HepG2 (cell line): ENCODE results near the gene CHIC1. TPM values are rescaled to one million over a fixed set of nuclear protein-coding genes. Genes with fewer than 3 reads are reported as not detected.

ENCODE experiments used
- ATAC-seq: fragments of 200-7000 bp; cut with Tn5 transposase; 3 replicates; pipeline ENCODE4 v1.9.1; 2020; ENCODE audit warnings: mild to moderate bottlenecking, moderate library complexity
- BruUV-seq: library from RNA; stranded (reverse); fragments of 400-500 nt; replicated peaks from 2 replicates; lab custom pipeline; 2021; lab: Mats Ljungman, UMichigan
- CTCF ChIA-PET: fragments of 300-600 bp; formaldehyde crosslinking; extraction: SDS; loops from one replicate; lab custom pipeline; 2021; ENCODE audit warnings: low total read pairs, inconsistent platforms, low intra/inter-chr PET ratio; lab: Yijun Ruan, JAX
- POLR2A ChIA-PET: fragments of 350-600 bp; sonication (Branson Sonifier 250); formaldehyde crosslinking; loops from one replicate; lab custom pipeline; 2020; ENCODE audit warnings: antibody characterized with exemption, inconsistent platforms; lab: Yijun Ruan, JAX
- DNase-seq: peaks from one replicate; pipeline ENCODE4 v3.0.0-alpha.2; 2015; ENCODE audit warnings: low spot score
- FAIRE-seq: peaks from 3 replicates; lab custom pipeline; 2011; peaks lifted over from hg19 to GRCh38; lab: Jason Lieb, UNC
- H2AFZ ChIP-seq: one replicate; pipeline ENCODE4 v1.6.1; 2011; ENCODE audit warnings: low read length, inconsistent platforms
- H3K27ac ChIP-seq: fragments of 300-600 bp; 3 replicates; pipeline ENCODE4 v1.8.0; 2011; ENCODE audit warnings: mixed run types, mild to moderate bottlenecking, mixed read lengths, low read length, inconsistent platforms; ENCODE audit not compliant: insufficient read depth; ENCODE audit errors: extremely low read length
- H3K27me3 ChIP-seq, 2 experiments: fragments of 200-600 bp in 1 of 2; 2 replicates in 1 of 2; 3 replicates in 1 of 2; pipeline versions ENCODE4 v1.6.0 to v1.8.0; 2011; ENCODE audit warnings: low read length in 2 of 2, mild to moderate bottlenecking in 2 of 2, moderate library complexity in 2 of 2, inconsistent platforms in 1 of 2; ENCODE audit not compliant: insufficient read depth in 2 of 2, control insufficient read depth in 1 of 2
- H3K36me3 ChIP-seq, 2 experiments: fragments of 200-600 bp in 1 of 2; replicated peaks in 1 of 2; 2 replicates in 1 of 2; 3 replicates in 1 of 2; pipeline versions ENCODE4 v1.5.1 to v1.8.0; 2011; ENCODE audit warnings: low read length in 2 of 2, inconsistent platforms in 1 of 2; ENCODE audit not compliant: insufficient read depth in 2 of 2, control insufficient read depth in 1 of 2
- H3K4me1 ChIP-seq: 2 replicates; pipeline ENCODE4 v1.5.1; 2012; ENCODE audit warnings: low read length, inconsistent platforms; ENCODE audit not compliant: insufficient read depth
- H3K4me2 ChIP-seq: 2 replicates; pipeline ENCODE4 v1.6.0; 2011; ENCODE audit warnings: low read depth, low read length, inconsistent platforms
- H3K4me3 ChIP-seq, 3 experiments: fragments of 200-600 bp in 1 of 3; sonication (generic), shearing (Covaris generic) in 1 of 3; replicated peaks in 1 of 3; 2 replicates each; pipeline ENCODE4 v1.5.1; 2011 to 2016; ENCODE audit warnings: low read length in 3 of 3, inconsistent platforms in 2 of 3, low read depth in 2 of 3, mild to moderate bottlenecking in 2 of 3, control low read depth in 1 of 3, mixed read lengths in 1 of 3; ENCODE audit not compliant: insufficient read depth in 1 of 3
- H3K79me2 ChIP-seq: one replicate; pipeline ENCODE4 v1.6.1; 2011; ENCODE audit warnings: low read length, inconsistent platforms; ENCODE audit not compliant: insufficient read depth
- H3K9ac ChIP-seq: 2 replicates; pipeline ENCODE4 v1.6.0; 2011; ENCODE audit warnings: mild to moderate bottlenecking, low read depth, low read length, inconsistent platforms; ENCODE audit not compliant: insufficient read depth
- H3K9me3 ChIP-seq: 2 replicates; pipeline ENCODE4 v1.5.1; 2012; ENCODE audit warnings: mild to moderate bottlenecking, low read length
- H4K20me1 ChIP-seq: 2 replicates; pipeline ENCODE4 v1.6.0; 2011; ENCODE audit warnings: inconsistent platforms, mild to moderate bottlenecking, low read length, moderate library complexity; ENCODE audit not compliant: insufficient read depth
- GMEB1 ChIP-seq: sonication (generic); formaldehyde crosslinking; IDR thresholded peaks from 2 replicates; pipeline ENCODE4 v1.5.1; 2020; ENCODE audit warnings: missing genetic modification reagents, mild to moderate bottlenecking, borderline replicate concordance
- GZF1 ChIP-seq: sonication (generic); formaldehyde crosslinking; IDR thresholded peaks from 2 replicates; pipeline ENCODE4 v1.5.1; 2020; ENCODE audit warnings: mild to moderate bottlenecking, missing genetic modification reagents
- IRF2 ChIP-seq: IDR thresholded peaks from 2 replicates; pipeline ENCODE4 v1.6.1; 2018; ENCODE audit warnings: missing genetic modification reagents, missing compliant biosample characterization
- MAFG ChIP-seq: sonication (generic); formaldehyde crosslinking; IDR thresholded peaks from 2 replicates; pipeline ENCODE4 v1.5.1; 2020; ENCODE audit warnings: mild to moderate bottlenecking, missing genetic modification reagents
- MED13 ChIP-seq: sonication (generic); formaldehyde crosslinking; IDR thresholded peaks from 2 replicates; pipeline ENCODE4 v1.5.0; 2020; ENCODE audit warnings: missing genetic modification reagents
- NCOA2 ChIP-seq: sonication (generic); formaldehyde crosslinking; IDR thresholded peaks from 2 replicates; pipeline ENCODE4 v1.8.0; 2022; ENCODE audit warnings: inconsistent platforms
- SP1 ChIP-seq, 2 experiments: fragments of 450-650 bp in 1 of 2; sonication (generic) in 1 of 2; formaldehyde crosslinking in 1 of 2; IDR thresholded peaks; 2 replicates each; pipeline versions ENCODE4 v1.4.0 to v1.6.1; 2016 to 2020; ENCODE audit warnings: missing genetic modification reagents in 1 of 2
- TAF1 ChIP-seq: sonication (generic); formaldehyde crosslinking; IDR thresholded peaks from 2 replicates; pipeline ENCODE4 v1.4.0; 2020; ENCODE audit warnings: missing genetic modification reagents
- ZBTB2 ChIP-seq: sonication (generic); formaldehyde crosslinking; IDR thresholded peaks from 2 replicates; pipeline ENCODE4 v1.8.0; 2022; ENCODE audit warnings: low read depth, missing genetic modification reagents
- ZGPAT ChIP-seq: IDR thresholded peaks from 2 replicates; pipeline ENCODE4 v1.6.1; 2016; ENCODE audit warnings: mild to moderate bottlenecking
- ZNF44 ChIP-seq: sonication (generic); formaldehyde crosslinking; IDR thresholded peaks from 2 replicates; pipeline ENCODE4 v1.5.1; 2020; ENCODE audit warnings: mild to moderate bottlenecking, missing genetic modification reagents
- ZNF646 ChIP-seq: sonication (generic); formaldehyde crosslinking; IDR thresholded peaks from 2 replicates; pipeline ENCODE4 v1.9.0; 2021; ENCODE audit warnings: mild to moderate bottlenecking, missing genetic modification reagents
- ZNF792 ChIP-seq: IDR thresholded peaks from 2 replicates; pipeline ENCODE4 v1.6.1; 2016
- ZNF850 ChIP-seq: sonication (generic); formaldehyde crosslinking; conservative IDR thresholded peaks from 2 replicates; pipeline ENCODE4 v1.9.0; 2021; ENCODE audit warnings: mild to moderate bottlenecking, missing genetic modification reagents
- WGBS: methylation state at CpG from one replicate; pipeline ENCODE4 v1.1.6; 2017; ENCODE audit warnings: low lambda C conversion rate; 5-methylcytosine and 5-hydroxymethylcytosine counted together
- in situ Hi-C: cut with HindIII; loops from 2 replicates; pipeline ENCODE4 v1.10.0; 2017; ENCODE audit warnings: low pct_unique_long_range_greater_than_20kb; ENCODE audit not compliant: extremely low pct_ligation_motif_present
- intact Hi-C: fragments of 100-400 bp; cut with micrococcal nuclease; formaldehyde crosslinking; loops from one replicate; pipeline ENCODE4 v1.10.0; 2022; ENCODE audit not compliant: unreplicated experiment
- polyA plus RNA-seq, 8 experiments: library from polyadenylated mRNA; depleted of rRNA in 3 of 8; stranded (reverse) in 7 of 8; unstranded in 1 of 8; fragments of >200 nt; fragmentation: Illumina TruSeq in 4 of 8; extraction: Trizol in 4 of 8; gene quantifications; 2 replicates each; pipeline versions ENCODE4 v1.2.1 to v1.2.3, GENCODE V29; 2011 to 2016; ENCODE audit warnings: low read depth in 4 of 8, missing spikeins in 1 of 8, mixed read lengths in 1 of 8; ENCODE audit not compliant: insufficient read depth in 1 of 8
- total RNA-seq, 5 experiments: library from RNA; depleted of rRNA; stranded (reverse); fragments of >200 nt; fragmentation: Illumina TruSeq; extraction: Trizol; gene quantifications; 2 replicates each; pipeline ENCODE4 v1.2.3, GENCODE V29; 2016; ENCODE audit warnings: low read depth in 1 of 5

Gene CHIC1
- total and polyA plus RNA-seq, 2 of the 13 experiments (the other 11 are each of a cell fraction or from before 2014, with no cell fraction given) = 0.04 TPM; not detected in 1

- FAIRE-seq (no peak), DNase-seq (no peak), ATAC-seq (no peak)
- Histone ChIP-seq H3K27ac (no peak overlapping the region), H2AFZ (no peak overlapping the region), H3K9me3 (no peaks in the 10 kb centered on the region), H3K4me2 (no peak overlapping the region), H4K20me1 (no peaks in the 10 kb centered on the region), H3K4me1 (no peaks in the 10 kb centered on the region), H3K4me3 (no peak overlapping the region), H3K9ac (no peak overlapping the region), H3K27me3 (no peaks in the 10 kb centered on the region), H3K79me2 (no peaks in the 10 kb centered on the region), H3K36me3 (no peaks in the 10 kb centered on the region)
- no TSS peak for BruUV-seq
- ChIA-PET POLR2A (no interaction called here), CTCF (no interaction called here)
- in situ Hi-C loops = no loop called here
- TF ChIP-seq SP1 (IDR thresholded peaks at IDR 0.05) (no peak), SP1 (CRISPR knock-in tag; IDR thresholded peaks at IDR 0.05) (no peak), GZF1 (CRISPR knock-in tag) (no peak), ZBTB2 (CRISPR knock-in tag) (no peak), NCOA2 (CRISPR knock-in tag) (no peak), ZNF646 (no peak), IRF2 (CRISPR knock-in tag) (no peak), ZGPAT (CRISPR knock-in tag) (no peak), GMEB1 (no peak), MED13 (CRISPR knock-in tag) (no peak), MAFG (CRISPR knock-in tag) (no peak), ZNF44 (CRISPR knock-in tag) (no peak), ZNF792 (CRISPR knock-in tag) (no peak), TAF1 (no peak), ZNF850 (no peak)
- 8% methylated on average over 3 of the region's 3 CpGs for WGBS
- intact Hi-C loops = no loop called here
These were observed 706 bp downstream of the CHIC1 start for GRCh38 chrX:73563738-73564068.
